HEK293T (cell line): ENCODE results near the gene POFUT2.

Experiments used
- BHLHE40 ChIP-seq: fragments of 450-650 bp; IDR thresholded peaks from 2 replicates; pipeline ENCODE4 v1.6.1; 2016; ENCODE audit warnings: mild to moderate bottlenecking, moderate library complexity, borderline replicate concordance
- CTBP1 ChIP-seq: fragments of 450-650 bp; IDR thresholded peaks from 2 replicates; pipeline ENCODE4 v1.6.1; 2016; ENCODE audit warnings: borderline replicate concordance
- FOXK2 ChIP-seq: fragments of 450-650 bp; IDR thresholded peaks from 2 replicates; pipeline ENCODE4 v1.6.1; 2016; ENCODE audit warnings: mild to moderate bottlenecking
- NFRKB ChIP-seq: fragments of 450-650 bp; IDR thresholded peaks from 2 replicates; pipeline ENCODE4 v1.6.1; 2016; ENCODE audit warnings: mild to moderate bottlenecking, moderate library complexity
- TARDBP ChIP-seq: fragments of 450-650 bp; IDR thresholded peaks from 2 replicates; pipeline ENCODE4 v1.6.1; 2016
- ZNF384 ChIP-seq: fragments of 450-650 bp; IDR thresholded peaks from 2 replicates; pipeline ENCODE4 v1.6.1; 2016

DNA sequence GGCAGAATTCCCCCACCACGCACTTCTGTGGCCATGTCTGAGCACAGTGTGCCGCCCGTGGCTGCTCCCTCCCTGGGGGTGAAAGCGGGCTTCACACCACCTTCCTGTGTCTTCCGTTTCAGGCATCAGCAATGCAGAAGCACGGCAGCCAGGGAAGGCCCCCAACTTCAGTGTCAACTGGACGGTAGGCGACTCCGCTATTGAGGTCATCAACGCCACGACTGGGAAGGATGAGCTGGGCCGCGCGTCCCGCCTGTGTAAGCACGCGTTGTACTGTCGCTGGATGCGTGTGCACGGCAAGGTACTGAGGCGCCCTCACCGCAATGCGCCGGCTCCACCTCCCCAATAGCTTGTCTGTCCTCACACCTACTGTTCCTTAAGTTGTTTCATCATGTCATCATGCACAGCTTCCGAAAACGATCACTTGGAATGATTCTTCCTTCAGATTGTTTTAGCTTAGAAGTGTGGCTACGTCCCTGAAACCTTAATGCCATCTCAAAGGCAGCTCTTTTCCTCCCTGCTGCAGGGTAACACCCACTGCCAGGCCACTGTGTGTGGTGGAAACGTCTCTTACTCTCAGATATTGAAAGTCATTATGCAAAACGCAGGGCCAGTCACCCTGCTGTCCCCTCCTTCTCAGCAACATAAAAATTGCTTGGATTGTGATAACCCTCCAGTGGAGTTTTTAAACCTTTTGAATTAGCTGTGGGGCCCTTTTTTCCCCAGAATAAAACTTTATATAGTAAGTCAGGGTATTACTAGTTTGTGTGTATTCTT is 66.8 kb downstream of the POFUT2 start:
- TF ChIP-seq CTBP1 (no peak), NFRKB (no peak), BHLHE40 (no peak), TARDBP (no peak), ZNF384 (no peak), FOXK2 (no peak)
